DMS53 (cell line): ENCODE measurements around the gene IP6K1.

ENCODE experiments used
- DNase-seq: peaks from one replicate; lab custom pipeline; 2025; lab: John Stamatoyannopoulos, UW

The IP6K1 gene

DNA sequence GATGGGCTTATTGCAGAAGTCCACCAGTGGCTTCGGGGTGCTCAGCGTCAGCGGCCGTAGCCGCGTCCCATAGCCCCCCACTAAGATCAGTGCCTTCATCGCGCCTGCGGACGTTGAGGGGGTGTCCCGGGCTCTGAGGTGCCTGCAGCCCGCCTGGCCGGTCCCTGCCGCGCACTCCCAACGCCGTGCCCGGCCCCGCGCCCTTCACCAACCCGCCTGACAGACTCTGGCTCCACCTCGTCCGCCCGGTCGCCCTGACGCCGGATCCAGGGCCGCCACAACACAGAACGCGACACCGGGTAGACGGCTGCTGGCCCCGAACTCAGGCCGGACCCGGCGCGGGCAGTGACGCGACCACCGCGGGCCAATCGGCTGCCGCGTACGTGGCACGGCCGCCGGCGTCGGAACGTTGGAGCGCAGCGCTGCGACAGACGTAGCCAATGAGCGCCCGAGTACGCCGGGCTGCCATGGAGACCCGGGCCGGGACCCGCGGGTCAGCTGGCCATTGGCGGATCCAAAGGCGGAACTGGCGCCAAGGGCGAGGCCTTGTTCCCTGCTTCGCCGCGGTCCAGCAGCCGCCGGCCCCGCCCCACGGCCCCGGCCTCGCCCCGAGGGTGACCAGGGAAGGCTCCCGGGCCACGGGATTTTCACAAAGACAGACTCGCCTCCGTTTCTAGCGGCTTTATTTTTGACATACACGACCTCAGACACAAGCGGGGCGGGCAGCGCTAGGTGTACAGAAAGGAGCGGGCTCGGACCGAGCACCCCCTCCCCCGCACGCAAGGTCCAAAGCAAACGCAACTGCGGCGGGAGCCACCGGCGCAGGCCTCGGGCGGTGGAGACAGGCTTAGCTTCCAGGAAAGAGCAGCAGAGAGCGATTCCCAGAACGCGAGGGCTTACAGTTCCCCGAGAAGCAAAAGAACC lies 62.5 kb downstream of the IP6K1 start, which contains the start of gene GMPPB:
Gene GMPPB (minus strand): TSS at position 324 of the 924 bp plus-strand sequence. CDS start 225 bp downstream, at position 99.
- DNase-seq = peak; percentile 94

GRCh38 chr3:49723296-49723627 lies 63.1 kb downstream of the IP6K1 start:
- peak; percentile 79 for DNase-seq

- no peak for DNase-seq
These were observed 63.4 kb downstream of the IP6K1 start for GRCh38 chr3:49722896-49723295.

DNA sequence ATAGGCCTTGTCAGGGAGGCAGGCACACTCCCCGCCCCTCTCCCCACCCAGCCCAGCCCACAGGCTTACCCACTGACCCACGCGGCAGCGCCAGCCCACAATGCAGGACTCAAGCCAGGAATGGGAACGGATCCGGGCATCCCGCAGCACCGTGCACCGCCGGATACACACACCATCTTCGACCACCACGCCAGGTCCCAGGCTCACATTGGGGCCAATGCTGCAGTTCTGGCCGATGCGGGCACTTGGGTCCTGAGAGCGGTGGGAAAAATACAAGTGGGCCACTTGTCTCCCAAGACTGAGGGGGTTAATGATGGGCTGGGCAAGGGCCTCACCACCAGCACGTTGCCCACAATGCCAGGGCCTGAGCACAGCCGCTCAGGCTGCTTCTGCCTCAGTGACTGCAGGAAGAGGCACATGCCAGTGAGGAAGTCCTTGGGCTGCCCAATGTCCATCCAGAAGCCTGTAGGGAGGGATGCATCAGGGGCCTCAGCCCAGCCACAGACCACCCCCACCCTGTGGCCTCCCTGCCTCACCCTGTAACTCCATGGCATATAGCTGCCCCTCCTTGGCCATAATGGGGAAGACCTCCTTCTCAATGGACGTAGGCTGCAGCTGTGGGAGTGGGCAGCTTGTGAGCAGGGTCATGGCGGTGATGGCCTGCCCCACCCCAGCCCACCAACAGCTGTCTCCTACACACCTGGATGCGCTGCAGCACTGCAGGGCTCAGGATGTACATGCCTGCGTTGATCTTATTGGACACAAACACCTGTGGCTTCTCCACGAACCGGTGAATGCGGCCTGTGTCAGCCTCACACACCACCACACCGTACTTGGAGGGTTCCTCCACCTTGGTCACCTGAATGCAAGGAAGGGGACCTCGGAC lies 64.2 kb downstream of the IP6K1 start:
- DNase-seq = no peak

GRCh38 chr3:49721596-49721895 lies 64.8 kb downstream of the IP6K1 start:
- DNase-seq = no peak

DNA sequence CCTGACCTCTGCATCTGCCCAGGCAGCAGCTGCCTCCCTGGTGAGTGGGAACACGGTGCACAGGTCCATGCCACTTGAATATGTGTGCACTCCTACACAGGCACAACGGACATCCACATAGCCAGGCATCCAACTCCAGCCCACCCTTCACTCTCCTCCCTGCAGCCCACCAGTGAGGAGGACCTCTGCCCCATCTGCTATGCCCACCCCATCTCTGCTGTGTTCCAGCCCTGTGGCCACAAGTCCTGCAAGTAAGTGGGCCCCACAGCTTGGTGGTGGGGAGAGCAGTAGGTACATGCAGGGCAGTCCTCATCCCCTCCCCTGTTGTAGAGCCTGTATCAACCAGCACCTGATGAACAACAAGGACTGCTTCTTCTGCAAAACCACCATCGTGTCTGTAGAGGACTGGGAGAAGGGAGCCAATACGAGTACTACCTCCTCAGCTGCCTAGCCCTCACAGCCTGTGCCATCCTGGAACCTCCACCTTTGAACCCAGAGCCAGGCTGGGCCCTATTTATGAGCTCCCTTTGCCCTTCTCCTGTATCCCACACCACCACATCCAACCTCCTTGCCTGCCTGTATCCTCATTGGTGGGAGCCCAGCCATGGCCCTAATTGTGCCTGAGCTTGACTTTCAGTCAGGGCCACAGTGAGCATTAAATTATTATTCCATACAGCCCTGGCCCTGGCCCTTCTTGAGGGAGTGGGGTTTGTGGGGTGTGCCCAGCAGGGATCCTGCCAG lies 65.3 kb downstream of the IP6K1 start:
- DNase-seq = peak; percentile 13

GRCh38 chr3:49719214-49719884 lies 67.0 kb downstream of the IP6K1 start, which contains the start of gene AMIGO3:
AMIGO3 (minus strand) TSS chr3:49719684; CDS start chr3:49719465, 219 bp downstream.
- peak; percentile 90 for DNase-seq

- DNase-seq = peak; percentile 59
These were observed 67.5 kb downstream of the IP6K1 start for GRCh38 chr3:49718858-49719213.

DNA sequence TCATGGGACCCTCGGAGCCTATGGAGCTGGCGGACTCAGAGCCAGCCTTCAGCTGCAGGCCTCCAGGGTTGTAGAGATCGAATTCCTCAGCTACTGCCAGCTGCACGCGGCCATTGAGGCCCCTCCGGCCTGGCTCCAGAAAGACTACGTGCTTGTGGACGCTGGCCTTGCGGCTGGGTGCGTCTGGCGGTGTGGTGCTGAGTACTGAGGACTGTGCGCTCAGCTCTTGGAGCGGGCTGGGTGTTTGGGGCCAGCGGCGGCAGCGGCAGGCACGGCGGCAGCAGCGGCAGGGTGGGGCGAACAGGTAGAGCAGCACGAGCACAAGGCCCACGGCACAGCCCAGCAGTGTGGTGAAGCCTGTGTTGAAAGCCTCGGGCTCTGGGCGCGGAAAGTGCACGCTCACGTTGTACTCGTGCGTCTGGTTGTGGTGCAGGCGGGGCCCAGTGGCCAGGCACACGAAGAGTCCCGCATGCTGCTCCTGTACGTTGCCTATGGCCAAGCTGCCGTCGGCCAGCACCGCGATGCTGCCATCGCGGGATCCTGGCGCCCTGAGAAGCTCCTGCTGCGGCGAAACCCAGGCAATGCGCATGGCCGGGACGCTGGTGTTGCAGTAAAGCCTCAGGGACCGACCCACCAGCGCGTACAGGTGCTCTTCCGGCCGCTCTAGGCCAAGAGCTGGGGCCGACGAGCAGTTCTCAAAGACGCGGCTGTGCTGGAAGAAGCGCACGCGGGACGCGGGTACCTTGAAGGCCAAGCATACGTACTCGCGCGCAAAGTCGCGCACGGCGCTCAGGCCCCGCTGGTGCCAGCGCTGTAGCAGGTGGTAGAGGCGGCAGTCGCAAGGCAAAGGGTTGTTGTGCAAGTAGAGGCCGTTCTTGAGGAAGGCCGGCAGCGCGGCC lies 68.1 kb downstream of the IP6K1 start:
- peak; percentile 65 for DNase-seq

GRCh38 chr3:49717211-49717958 lies 69.0 kb downstream of the IP6K1 start:
- DNase-seq = no peak

DNA sequence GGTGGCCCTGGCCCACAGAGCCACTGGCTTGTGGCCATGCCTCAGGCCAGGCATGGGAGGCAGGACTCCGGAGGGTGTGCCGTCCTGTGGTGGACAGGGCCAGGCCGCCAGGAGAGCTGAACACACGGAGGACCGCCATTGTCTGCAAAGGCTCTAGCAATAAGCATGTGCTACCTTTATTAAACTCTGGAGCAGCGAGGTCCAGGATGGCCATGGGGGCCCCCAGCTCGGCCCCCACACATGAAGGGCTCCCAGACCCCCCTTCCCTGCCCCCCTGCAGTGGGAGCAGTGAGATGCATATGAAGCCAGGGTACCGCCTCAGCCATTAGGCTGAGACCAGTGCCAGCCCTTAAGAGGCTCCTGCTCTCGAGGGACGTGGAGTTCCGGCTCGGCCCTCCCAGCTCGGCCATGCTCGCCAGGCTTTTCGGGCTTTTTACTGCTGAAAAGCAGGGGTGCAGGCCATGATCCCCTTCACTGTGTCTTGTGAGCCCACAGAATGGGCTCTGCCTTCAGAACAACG lies 69.6 kb downstream of the IP6K1 start:
- DNase-seq = no peak

- DNase-seq = no peak
These were observed 70.2 kb downstream of the IP6K1 start for GRCh38 chr3:49716169-49716568.

DNA sequence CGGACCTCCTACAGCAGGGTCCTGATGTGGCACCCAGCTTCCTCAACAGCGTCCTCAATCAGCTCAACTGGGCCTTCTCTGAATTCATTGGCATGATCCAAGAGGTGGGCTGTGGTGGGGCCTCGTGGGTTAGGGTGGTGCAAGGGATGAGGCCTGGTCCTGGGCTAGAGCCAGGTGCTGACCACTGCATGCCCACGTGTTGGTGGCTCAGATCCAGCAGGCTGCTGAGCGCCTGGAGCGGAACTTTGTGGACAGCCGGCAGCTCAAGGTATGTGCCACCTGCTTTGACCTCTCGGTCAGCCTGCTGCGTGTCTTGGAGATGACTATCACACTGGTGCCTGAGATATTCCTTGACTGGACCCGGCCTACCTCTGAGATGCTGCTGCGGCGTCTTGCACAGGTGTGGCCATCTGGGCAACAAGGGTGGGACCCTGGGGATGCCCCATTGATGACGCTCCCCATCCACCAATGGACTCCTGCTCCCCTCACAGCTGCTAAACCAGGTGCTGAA lies 70.7 kb downstream of the IP6K1 start:
- DNase-seq = no peak

DNA sequence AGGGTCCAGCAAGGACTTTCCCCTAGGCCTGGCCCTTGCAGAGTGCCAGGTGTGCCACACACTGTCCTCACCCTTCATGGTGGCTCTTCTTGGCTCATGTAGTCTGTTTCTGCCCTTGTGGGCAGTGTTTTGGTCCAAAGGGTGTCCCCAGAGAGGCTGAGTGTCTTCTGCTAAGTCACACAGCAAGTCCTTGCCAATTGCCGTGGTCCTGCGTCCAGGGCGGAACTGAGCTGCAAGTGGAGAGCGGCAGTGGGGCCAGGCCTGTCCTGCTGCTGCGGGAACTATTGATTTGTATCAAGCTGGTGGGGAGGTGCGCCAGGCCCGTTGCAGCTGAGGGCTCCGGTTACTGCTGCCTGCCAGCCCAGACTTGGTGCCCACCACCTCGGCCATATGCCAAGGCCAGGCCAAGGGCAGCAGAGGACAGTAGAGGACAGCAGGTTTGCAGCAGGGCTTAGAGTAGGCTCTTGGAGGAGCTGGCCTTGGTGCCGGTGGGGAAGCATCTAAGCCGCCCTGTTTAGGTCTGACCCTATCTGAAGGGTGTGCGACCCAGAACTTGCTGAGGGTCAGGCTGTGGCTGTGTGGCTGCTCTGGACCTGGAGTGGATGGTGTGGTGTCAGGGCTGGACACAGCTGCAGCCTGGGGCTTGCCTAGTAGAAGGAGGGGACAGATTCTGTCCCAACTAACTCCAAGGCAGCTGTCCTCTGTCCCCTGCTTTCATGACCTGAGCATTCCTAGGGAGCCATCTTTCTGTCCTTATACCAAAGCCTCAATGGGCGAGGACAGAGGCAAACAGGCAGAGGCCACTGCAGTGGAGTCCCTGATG lies 71.4 kb downstream of the IP6K1 start:
- no peak for DNase-seq

DNA sequence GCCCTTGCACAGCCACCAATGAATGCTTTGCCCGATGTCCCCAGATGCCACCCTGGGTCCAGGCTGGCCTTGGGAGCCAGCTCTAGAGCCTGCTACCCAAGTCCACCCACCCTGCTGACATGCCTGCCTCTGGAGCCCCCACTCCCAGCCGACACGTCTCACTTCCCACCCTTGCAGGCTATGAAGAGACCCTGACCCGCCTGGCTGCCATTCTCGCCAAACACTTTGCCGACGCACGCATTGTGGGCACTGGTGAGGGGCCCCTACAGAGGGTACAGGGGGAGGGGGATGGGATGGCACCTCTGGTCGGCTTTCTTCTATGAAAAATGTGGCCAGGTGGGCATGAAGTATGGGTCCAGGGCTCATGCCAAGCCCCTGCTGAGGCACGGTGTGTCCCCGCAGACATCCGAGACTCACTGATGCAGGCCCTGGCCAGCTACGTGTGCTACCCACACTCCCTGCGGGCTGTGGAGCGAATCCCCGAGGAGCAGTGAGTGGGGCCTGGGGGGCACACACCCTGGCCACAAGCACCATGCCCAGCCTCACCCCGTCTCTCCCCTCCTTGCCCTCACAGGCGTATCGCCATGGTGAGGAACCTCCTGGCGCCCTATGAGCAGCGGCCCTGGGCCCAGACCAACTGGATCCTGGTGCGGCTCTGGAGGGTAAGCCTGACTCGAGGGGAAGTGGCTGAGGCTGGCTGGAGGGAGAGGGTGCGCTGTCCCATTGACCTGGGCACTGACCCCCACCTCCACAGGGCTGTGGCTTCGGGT lies 72.8 kb downstream of the IP6K1 start:
- DNase-seq = no peak

DNA sequence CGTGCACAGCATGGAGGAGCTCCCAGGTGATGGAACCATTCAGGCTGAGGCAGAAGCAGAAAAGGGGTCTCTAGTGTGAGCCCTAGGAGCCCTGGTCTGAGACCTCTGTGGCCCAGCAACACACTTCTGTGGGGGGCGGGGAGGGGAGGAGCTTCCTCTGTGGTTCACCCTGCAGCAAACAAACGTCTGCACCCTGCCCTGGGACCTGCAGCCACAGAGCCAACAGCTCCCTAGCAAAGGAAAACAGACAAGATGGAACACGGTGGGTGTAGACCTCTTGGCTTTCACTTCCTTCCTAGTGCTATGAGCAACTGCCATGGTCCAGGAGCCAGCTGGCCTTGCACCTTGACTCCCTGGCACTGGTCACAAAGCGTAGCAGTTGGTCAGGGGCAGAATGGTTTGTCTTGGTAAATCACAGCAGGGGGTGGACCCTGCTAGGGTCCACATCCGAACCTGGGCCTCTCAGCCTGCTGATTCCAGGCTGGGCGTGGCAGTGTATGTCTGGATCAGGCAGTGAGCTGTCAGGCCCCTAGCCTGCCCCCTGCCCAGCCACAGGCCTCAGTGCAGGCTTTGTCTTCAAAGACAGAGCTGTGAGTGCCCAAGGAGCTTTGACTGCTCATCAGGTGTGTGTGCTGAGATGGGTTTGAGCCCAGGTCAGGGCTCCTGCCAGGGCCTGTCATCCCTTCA lies 73.6 kb downstream of the IP6K1 start:
- DNase-seq = no peak

GRCh38 chr3:49712166-49712565 lies 74.2 kb downstream of the IP6K1 start:
- DNase-seq = no peak
